Fibroblast of skin of abdomen (primary cell): ENCODE measurements around the gene KCNJ9.

Source experiments
- DNase-seq: peaks from one replicate; pipeline ENCODE4 v3.0.0-alpha.2; 2013

KCNJ9 gene

GRCh38 chr1:160127865-160128523 is 46.7 kb downstream of the KCNJ9 start:
- peak; percentile 39 for DNase-seq

- DNase-seq: no peak
These were observed 47.3 kb downstream of the KCNJ9 start for GRCh38 chr1:160128636-160129035.

- DNase-seq: no peak
These were observed 47.7 kb downstream of the KCNJ9 start for GRCh38 chr1:160129046-160129445.

- DNase-seq: no peak
These were observed 48.2 kb downstream of the KCNJ9 start for GRCh38 chr1:160129558-160129957.

- no peak for DNase-seq
These were observed 48.6 kb downstream of the KCNJ9 start for GRCh38 chr1:160129966-160130365.

GRCh38 chr1:160130486-160130885 is 49.1 kb downstream of the KCNJ9 start:
- DNase-seq: no peak

GRCh38 chr1:160130939-160131338 is 49.6 kb downstream of the KCNJ9 start:
- no peak for DNase-seq

GRCh38 chr1:160131803-160132565 is 50.6 kb downstream of the KCNJ9 start:
- DNase-seq: no peak

GRCh38 chr1:160133990-160134770 is 52.8 kb downstream of the KCNJ9 start:
- no peak for DNase-seq

GRCh38 chr1:160134791-160135572 is 53.6 kb downstream of the KCNJ9 start:
- DNase-seq: no peak

- DNase-seq: no peak
These were observed 55.0 kb downstream of the KCNJ9 start for GRCh38 chr1:160136121-160136925.

GRCh38 chr1:160136926-160137200 is 55.5 kb downstream of the KCNJ9 start:
- no peak for DNase-seq

- no peak for DNase-seq
These were observed 56.0 kb downstream of the KCNJ9 start for GRCh38 chr1:160137216-160137862.

- DNase-seq: no peak
These were observed 58.5 kb downstream of the KCNJ9 start for GRCh38 chr1:160139840-160140239.
